ENCODE results near the gene AHDC1. TPM values are rescaled to one million over a fixed set of nuclear protein-coding genes. Genes with fewer than 3 reads are reported as not detected.

AHDC1 gene
- total and polyA plus RNA-seq, 10 of the 15 experiments (the other 5 are each of a cell fraction or from before 2014, with no cell fraction given), result 0.21 to 13.0 (median 1.4) TPM

GRCh38 chr1:27489973-27490741 lies 113.8 kb downstream of the AHDC1 start, which contains the start of gene WASF2 (continued):
- TF ChIP-seq CUX1 (IDR thresholded peaks at IDR 0.05; ENCODE audit: insufficient replicate concordance, low read depth, low read length) (no peak), IRF5 (IDR thresholded peaks at IDR 0.05; ENCODE audit: borderline replicate concordance) (no peak), IRF4 (IDR thresholded peaks at IDR 0.05; ENCODE audit: low read depth, low read length) (no peak), EP300 (IDR thresholded peaks at IDR 0.05; ENCODE audit: borderline replicate concordance in 1 of 2, control insufficient read depth in 1 of 2, low read depth in 2 of 2, low read length in 2 of 2) (peak in 1 of 2 experiments; percentile 35; a peak in 1 of 4 replicates), SP1 (IDR thresholded peaks at IDR 0.05; ENCODE audit: low read depth, low read length) (peak; percentile 95), MTA2 (IDR thresholded peaks at IDR 0.05; ENCODE audit: low read depth) (peak; percentile 35; the same call in 1 of the 2 replicates), EED (IDR thresholded peaks at IDR 0.05; ENCODE audit: low read depth) (peak; percentile 45; the same call in 1 of the 2 replicates), CTCF (IDR thresholded peaks at IDR 0.05 in 2 of 3, conservative IDR thresholded peaks at IDR 0.05 in 1 of 3; ENCODE audit: control insufficient read depth in 2 of 3, extremely low read depth in 1 of 3, insufficient read depth in 1 of 3, low read depth in 3 of 3, low read length in 3 of 3) (no peak), SMARCA5 (IDR thresholded peaks at IDR 0.05) (peak; percentile 75; the same call in 1 of the 2 replicates), CHD1 (IDR thresholded peaks at IDR 0.05; ENCODE audit: low read depth, low read length) (peak; percentile 99), CHD4 (IDR thresholded peaks at IDR 0.05) (no peak), MTA3 (IDR thresholded peaks at IDR 0.05; ENCODE audit: borderline replicate concordance, low read length) (no peak), RCOR1 (conservative IDR thresholded peaks at IDR 0.05; ENCODE audit: low read depth, low read length) (0 out of 2 replicates have a peak, but pooled peaks have one; percentile 57), ATF2 (IDR thresholded peaks at IDR 0.05; ENCODE audit: low read length) (no peak), PAX5 (IDR thresholded peaks at IDR 0.05; ENCODE audit: borderline replicate concordance, low read depth, low read length) (no peak), POLR2A (IDR thresholded peaks at IDR 0.05; ENCODE audit: low read depth, low read length) (peak; percentile 91), ZSCAN29 (IDR thresholded peaks at IDR 0.05) (no peak), KAT2A (conservative IDR thresholded peaks at IDR 0.05; ENCODE audit: control insufficient read depth, low read depth, low read length) (no peak), PKNOX1 (IDR thresholded peaks at IDR 0.05) (peak; percentile 97)
